Common myeloid progenitor, CD34-positive (primary cell): ENCODE results near the gene CSNK1G1.

ENCODE experiments used
- CTCF ChIA-PET: fragments of 350-600 bp; sonication (Branson Sonifier 250); formaldehyde crosslinking; loops from one replicate; lab custom pipeline; 2021; ENCODE audit warnings: antibody characterized with exemption; lab: Charles Lee
- POLR2A ChIA-PET: fragments of 350-600 bp; sonication (Branson Sonifier 250); formaldehyde crosslinking; loops from one replicate; lab custom pipeline; 2021; ENCODE audit warnings: antibody characterized with exemption; lab: Charles Lee
- DNase-seq, 3 donors: peaks; one replicate each; pipeline versions ENCODE4 v3.0.0 to v3.0.0-alpha.2; 2013
- H3K27ac ChIP-seq, 2 experiments: 1 replicate in 1 of 2; 2 replicates in 1 of 2; pipeline ENCODE4 v1.7.0; 2013; ENCODE audit warnings: inconsistent platforms in 2 of 2, low read length in 2 of 2, mild to moderate bottlenecking in 2 of 2, low read depth in 1 of 2, moderate library complexity in 1 of 2; ENCODE audit not compliant: severe bottlenecking in 2 of 2, insufficient read depth in 1 of 2, poor library complexity in 1 of 2
- H3K27me3 ChIP-seq, 5 experiments: replicated peaks in 2 of 5; 1 replicate in 3 of 5; 2 replicates in 2 of 5; pipeline versions ENCODE4 v1.6.1 to v1.7.0; 2013; ENCODE audit warnings: low read length in 4 of 5, mild to moderate bottlenecking in 2 of 5, moderate library complexity in 2 of 5, inconsistent platforms in 1 of 5; ENCODE audit not compliant: insufficient read depth in 5 of 5, control insufficient read depth in 4 of 5
- H3K36me3 ChIP-seq, 4 experiments: 1 replicate in 2 of 4; 2 replicates in 2 of 4; pipeline versions ENCODE4 v1.6.1 to v1.7.0; 2013; ENCODE audit warnings: low read length in 3 of 4, control low read depth in 1 of 4, mild to moderate bottlenecking in 1 of 4; ENCODE audit not compliant: control insufficient read depth in 4 of 4, insufficient read depth in 4 of 4
- H3K4me1 ChIP-seq, 4 experiments: 1 replicate in 3 of 4; 2 replicates in 1 of 4; pipeline versions ENCODE4 v1.6.1 to v1.7.1; 2013; ENCODE audit warnings: low read length in 3 of 4, mild to moderate bottlenecking in 3 of 4, control low read depth in 1 of 4, inconsistent platforms in 1 of 4, moderate library complexity in 1 of 4; ENCODE audit not compliant: control insufficient read depth in 4 of 4, insufficient read depth in 4 of 4; ENCODE audit errors: control extremely low read depth in 1 of 4
- H3K4me3 ChIP-seq, 7 experiments: 1 replicate in 4 of 7; 2 replicates in 3 of 7; pipeline versions ENCODE4 v1.5.1 to v1.7.0; 2013; ENCODE audit warnings: mild to moderate bottlenecking in 7 of 7, low read length in 6 of 7, moderate library complexity in 6 of 7, inconsistent platforms in 2 of 7, low read depth in 2 of 7, control low read depth in 1 of 7; ENCODE audit not compliant: insufficient read depth in 4 of 7, control insufficient read depth in 1 of 7; ENCODE audit errors: extremely low read depth in 1 of 7
- H3K9me3 ChIP-seq, 5 experiments: 1 replicate in 4 of 5; 2 replicates in 1 of 5; pipeline versions ENCODE4 v1.6.1 to v1.7.1; 2013; ENCODE audit warnings: low read length in 4 of 5, mild to moderate bottlenecking in 2 of 5, inconsistent platforms in 1 of 5, low read depth in 1 of 5, moderate library complexity in 1 of 5; ENCODE audit not compliant: control insufficient read depth in 4 of 5, insufficient read depth in 2 of 5; ENCODE audit errors: control extremely low read depth in 1 of 5
- WGBS: methylation state at CpG from one replicate; pipeline ENCODE4 v1.1.5; 2013; ENCODE audit not compliant: insufficient coverage; 5-methylcytosine and 5-hydroxymethylcytosine counted together

Gene CSNK1G1

DNA sequence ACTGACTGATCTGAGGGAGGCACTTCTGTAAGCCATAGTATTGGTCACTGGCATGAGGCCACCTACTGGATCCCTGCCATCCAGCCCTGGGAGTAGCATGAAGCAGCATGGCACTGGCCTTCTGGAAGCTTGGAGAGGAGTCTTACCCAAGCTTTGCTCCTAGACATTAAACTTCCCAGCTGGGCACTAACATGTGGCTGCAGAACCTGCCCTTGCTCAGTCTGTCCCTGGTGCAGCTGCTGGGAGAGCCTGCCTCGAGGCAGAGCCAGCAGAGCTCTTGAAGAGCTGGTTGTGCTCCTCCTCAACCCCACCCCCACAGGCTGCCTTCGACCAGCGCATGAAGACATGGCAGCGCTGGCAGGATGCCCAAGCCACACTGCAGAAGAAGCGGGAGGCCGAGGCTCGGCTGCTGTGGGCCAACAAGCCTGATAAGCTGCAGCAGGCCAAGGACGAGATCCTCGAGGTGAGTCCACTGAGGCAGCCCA, 221.6 kb downstream of the CSNK1G1 start:
- Histone ChIP-seq H3K9me3 (no peaks in the 10 kb centered on the region), H3K36me3 (peaks cover 45 to 89% (median 76%) of the 10 kb centered on the region in 4 experiments), H3K27me3 (no peaks in the 10 kb centered on the region), H3K4me1 (no peaks in the 10 kb centered on the region), H3K27ac (no peak overlapping the region), H3K4me3 (no peak overlapping the region)
- CTCF ChIA-PET: interaction anchor here (1.5 kb wide), 1 partner anchor 9 kb away, joined by 4 read pairs; no protein-coding TSS in a partner anchor
- 75% methylated on average over 3 of the region's 9 CpGs for WGBS
- peak in 2 of 3 donors; percentile 49 to 55 for DNase-seq
- POLR2A ChIA-PET: interaction anchor here (0.7 kb wide), 1 partner anchor 1035 kb away, joined by 3 read pairs; no protein-coding TSS in a partner anchor

DNA sequence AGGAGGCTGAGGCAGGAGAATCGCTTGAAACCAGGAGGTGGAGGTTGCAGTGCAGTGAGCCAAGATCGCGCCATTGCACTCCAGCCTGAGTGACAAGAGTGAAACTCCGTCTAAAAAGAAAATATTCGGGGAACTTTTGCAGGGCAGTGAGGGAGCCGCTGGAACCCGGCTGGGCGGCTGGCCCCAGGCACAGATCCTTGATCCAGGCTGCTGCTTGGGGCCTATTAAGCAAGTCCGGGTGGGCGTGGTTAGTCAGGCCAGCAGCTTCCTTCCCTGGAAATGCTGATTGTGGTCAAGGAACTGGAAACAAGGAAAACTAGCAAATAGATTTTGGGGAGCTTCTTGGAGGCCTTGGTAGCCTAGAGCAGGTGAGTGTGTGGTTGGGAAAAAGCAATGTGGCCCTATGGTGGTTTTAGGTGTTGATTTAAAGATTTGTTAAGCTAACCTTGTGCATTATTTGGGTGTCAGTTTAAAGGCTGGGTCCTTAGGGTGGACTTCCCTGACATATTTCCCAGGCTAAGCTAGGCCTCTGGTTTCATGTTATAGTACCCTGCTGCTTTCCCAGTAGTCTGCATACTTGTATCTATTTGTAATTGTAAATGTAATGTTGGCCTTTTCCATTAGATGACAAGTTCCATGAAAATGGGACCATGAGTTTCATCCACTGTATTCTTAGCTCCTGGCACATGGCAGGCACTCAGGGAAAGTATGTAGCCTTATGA, 222.2 kb downstream of the CSNK1G1 start:
- no peak overlapping the region for H3K27ac ChIP-seq
- H3K4me1 ChIP-seq: no peaks in the 10 kb centered on the region
- H3K27me3 ChIP-seq: no peaks in the 10 kb centered on the region
- ChIA-PET POLR2A (interaction anchor here (0.6 to 0.7 kb wide), 2 partner anchors 1035 to 1186 kb away, joined by 3 read pairs; no protein-coding TSS in a partner anchor), CTCF (interaction anchor here (1.5 kb wide), 1 partner anchor 9 kb away, joined by 4 read pairs; no protein-coding TSS in a partner anchor)
- H3K4me3 ChIP-seq: no peak overlapping the region
- 98% methylated on average over 10 of the region's 10 CpGs for WGBS
- DNase-seq: no peak
- no peaks in the 10 kb centered on the region for H3K9me3 ChIP-seq
- H3K36me3 ChIP-seq: peaks cover 49 to 91% (median 79%) of the 10 kb centered on the region in 4 experiments

DNA sequence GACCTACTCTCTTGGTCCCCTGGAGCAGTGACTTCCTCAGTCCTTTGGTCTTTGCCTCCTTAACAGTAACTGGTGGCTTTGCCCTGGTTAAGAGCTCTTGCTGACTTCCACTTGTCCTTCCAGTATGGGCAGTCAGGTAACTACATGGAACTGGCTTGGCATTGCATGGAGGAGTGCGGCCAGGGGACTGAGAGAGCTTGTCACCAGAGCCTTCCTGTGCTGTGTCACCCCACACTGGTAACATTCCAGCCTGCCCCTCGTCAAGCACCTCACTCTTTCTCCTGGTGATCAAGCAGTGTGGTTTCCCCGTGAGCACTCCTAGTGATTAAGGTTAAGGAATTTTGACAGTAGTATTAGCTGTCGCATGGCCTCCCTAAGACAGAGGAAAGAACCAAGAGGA, 223.8 kb downstream of the CSNK1G1 start:
- no peaks in the 10 kb centered on the region for H3K4me1 ChIP-seq
- DNase-seq: no peak
- no peaks in the 10 kb centered on the region for H3K9me3 ChIP-seq
- ChIA-PET CTCF (interaction anchor here (1.1 to 4.0 kb wide), 3 partner anchors 10 to 21 kb away, joined by 3 to 20 read pairs (median 12); no protein-coding TSS in a partner anchor), POLR2A (no interaction called here)
- H3K27me3 ChIP-seq: no peaks in the 10 kb centered on the region
- no peak overlapping the region for H3K27ac ChIP-seq
- peaks cover 56 to 91% (median 74%) of the 10 kb centered on the region in 4 experiments for H3K36me3 ChIP-seq
- WGBS: 100% methylated on average over 2 of the region's 4 CpGs
- H3K4me3 ChIP-seq: no peak overlapping the region

DNA sequence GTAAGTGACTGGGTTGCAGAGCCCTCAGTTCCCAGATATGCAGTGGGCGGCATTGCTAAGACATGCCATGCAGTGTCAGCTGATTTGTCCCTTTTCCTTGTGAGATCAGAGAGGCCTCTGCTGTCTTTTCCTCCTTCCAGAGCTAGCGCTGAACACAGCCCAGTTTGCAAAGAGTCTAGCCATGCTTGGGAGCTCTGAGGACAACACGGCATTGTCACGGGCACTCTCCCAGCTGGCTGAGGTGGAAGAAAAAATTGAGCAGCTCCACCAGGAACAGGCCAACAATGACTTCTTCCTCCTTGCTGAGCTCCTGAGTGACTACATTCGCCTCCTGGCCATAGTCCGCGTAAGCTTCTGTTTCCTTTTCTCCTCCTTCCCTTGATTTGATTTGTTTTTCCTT, 224.4 kb downstream of the CSNK1G1 start:
- H3K9me3 ChIP-seq: no peaks in the 10 kb centered on the region
- ChIA-PET POLR2A (interaction anchor here (1.0 kb wide), 1 partner anchor 10 kb away, joined by 4 read pairs; no protein-coding TSS in a partner anchor), CTCF (interaction anchor here (2.8 to 4.0 kb wide), 2 partner anchors 10 to 22 kb away, joined by 12 to 20 read pairs; no protein-coding TSS in a partner anchor)
- no peak for DNase-seq
- no peak overlapping the region for H3K27ac ChIP-seq
- peaks cover 53 to 91% (median 73%) of the 10 kb centered on the region in 4 experiments for H3K36me3 ChIP-seq
- no peaks in the 10 kb centered on the region for H3K27me3 ChIP-seq
- 95% methylated on average over 7 of the region's 7 CpGs for WGBS
- no peaks in the 10 kb centered on the region for H3K4me1 ChIP-seq
- H3K4me3 ChIP-seq: no peak overlapping the region

DNA sequence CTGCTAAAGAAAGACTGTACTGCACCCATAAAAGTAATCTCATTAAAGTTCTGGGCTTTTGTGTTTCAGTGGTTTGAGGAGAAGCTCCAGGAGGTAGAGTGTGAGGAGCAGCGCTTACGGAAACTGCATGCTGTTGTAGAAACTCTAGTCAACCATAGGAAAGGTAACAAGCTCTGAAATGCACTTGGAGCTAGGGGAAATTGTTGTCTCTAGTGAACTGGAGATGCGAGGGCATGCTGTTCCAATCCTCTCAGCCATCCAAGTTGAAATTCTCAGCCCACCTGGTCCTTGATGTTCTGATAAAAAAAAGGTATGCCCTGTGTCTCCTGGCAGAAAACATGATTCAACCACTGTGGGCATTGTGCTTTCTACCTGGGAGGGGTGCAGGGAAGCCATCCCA, 225.8 kb downstream of the CSNK1G1 start:
- POLR2A ChIA-PET: no interaction called here
- no peak for DNase-seq
- H3K27ac ChIP-seq: no peak overlapping the region
- no peaks in the 10 kb centered on the region for H3K9me3 ChIP-seq
- H3K27me3 ChIP-seq: no peaks in the 10 kb centered on the region
- no peaks in the 10 kb centered on the region for H3K4me1 ChIP-seq
- peaks cover 45 to 91% (median 70%) of the 10 kb centered on the region in 4 experiments for H3K36me3 ChIP-seq
- CTCF ChIA-PET: interaction anchor here (2.8 to 4.0 kb wide), 2 partner anchors 8 to 23 kb away, joined by 12 to 20 read pairs; no protein-coding TSS in a partner anchor
- no peak overlapping the region for H3K4me3 ChIP-seq
- WGBS: 100% methylated on average over 2 of the region's 3 CpGs

DNA sequence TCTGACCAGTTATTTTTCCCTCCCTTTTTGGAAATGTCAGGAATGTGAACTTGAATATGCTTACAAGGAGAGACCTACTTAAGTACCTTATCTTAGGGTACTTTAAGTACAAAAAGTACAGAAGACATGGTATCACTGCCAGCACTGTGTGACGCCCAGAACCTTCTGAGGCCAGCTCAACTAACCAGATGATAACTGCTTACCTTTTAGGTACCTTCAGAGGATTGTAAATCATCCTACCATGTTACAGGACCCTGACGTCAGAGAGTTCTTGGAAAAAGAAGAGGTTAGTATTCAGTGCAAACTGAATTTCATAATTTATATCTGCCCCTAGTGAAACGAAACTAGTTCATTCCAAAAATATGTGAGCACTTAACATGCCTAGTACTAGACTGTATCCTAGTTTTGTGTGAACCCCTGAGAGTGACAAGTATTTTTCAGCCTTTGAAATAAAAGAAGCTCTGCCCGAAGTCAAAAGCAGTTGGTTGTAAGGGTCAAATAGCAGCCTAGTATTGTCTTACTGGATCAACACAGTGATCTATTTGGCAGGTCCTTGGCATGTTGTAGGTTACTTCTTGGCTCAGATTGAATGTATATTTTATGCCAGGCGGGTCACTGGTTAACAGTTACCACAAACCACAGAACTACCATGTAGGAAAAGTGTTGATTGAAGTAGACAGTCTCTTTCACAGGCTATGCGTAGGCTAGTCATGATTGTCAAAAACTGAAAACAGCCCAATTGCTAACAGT, 228.3 kb downstream of the CSNK1G1 start:
- WGBS: 100% methylated on average over 2 of the region's 6 CpGs
- H3K27ac ChIP-seq: no peak overlapping the region
- POLR2A ChIA-PET: interaction anchor here (0.7 kb wide), 1 partner anchor 9 kb away, joined by 6 read pairs; no protein-coding TSS in a partner anchor
- H3K4me3 ChIP-seq: no peak overlapping the region
- CTCF ChIA-PET: no interaction called here
- H3K9me3 ChIP-seq: no peaks in the 10 kb centered on the region
- H3K36me3 ChIP-seq: peaks cover 43 to 88% (median 65%) of the 10 kb centered on the region in 4 experiments
- H3K4me1 ChIP-seq: no peaks in the 10 kb centered on the region
- no peak for DNase-seq
- no peaks in the 10 kb centered on the region for H3K27me3 ChIP-seq
